ENCODE data around the gene MAML3.

The MAML3 gene

GRCh38 chr4:139763205-139763604 lies 390.8 kb downstream of the MAML3 start:
- Mint-ChIP-seq H3K27ac (peak overlapping the region; percentile 76), H3K4me1 (peaks cover 26 to 57% of the 10 kb centered on the region in 2 donors), H3K36me3 (peaks cover 4 to 7% of the 10 kb centered on the region in 2 donors), H3K27me3 (no peaks in the 10 kb centered on the region), H3K4me3 (peak overlapping the region; percentile 55 to 62), H3K9me3 (no peaks in the 10 kb centered on the region)
- DNase-seq (no peak), ATAC-seq (replicated peaks) (no peak)

DNA sequence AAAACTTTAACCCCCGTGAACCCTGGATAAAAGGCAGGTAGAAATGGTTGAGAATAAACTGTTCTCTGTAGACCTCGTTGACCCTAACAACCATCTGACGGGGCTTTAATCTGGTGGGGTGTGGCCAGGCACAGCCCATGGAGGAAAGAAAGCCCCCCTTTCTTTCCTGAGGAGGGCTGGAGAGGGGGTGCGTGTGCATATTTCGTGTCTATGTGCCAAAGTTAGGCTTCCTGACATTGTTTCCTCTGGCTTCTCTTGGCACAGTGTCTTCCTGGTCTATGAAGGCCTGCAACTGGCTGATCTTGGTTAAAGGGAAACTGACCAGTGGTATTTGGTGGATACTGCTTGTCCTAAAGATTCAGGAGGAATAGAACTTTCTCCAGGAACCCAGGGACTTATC lies 391.3 kb downstream of the MAML3 start:
- Mint-ChIP-seq H3K27ac (peak overlapping the region; percentile 14), H3K9me3 (no peaks in the 10 kb centered on the region), H3K4me3 (no peak overlapping the region), H3K36me3 (peaks cover 2 to 4% of the 10 kb centered on the region in 2 donors), H3K27me3 (no peaks in the 10 kb centered on the region), H3K4me1 (peaks cover 24 to 52% of the 10 kb centered on the region in 2 donors)
- ATAC-seq (replicated peaks) (no peak), DNase-seq (no peak)

DNA sequence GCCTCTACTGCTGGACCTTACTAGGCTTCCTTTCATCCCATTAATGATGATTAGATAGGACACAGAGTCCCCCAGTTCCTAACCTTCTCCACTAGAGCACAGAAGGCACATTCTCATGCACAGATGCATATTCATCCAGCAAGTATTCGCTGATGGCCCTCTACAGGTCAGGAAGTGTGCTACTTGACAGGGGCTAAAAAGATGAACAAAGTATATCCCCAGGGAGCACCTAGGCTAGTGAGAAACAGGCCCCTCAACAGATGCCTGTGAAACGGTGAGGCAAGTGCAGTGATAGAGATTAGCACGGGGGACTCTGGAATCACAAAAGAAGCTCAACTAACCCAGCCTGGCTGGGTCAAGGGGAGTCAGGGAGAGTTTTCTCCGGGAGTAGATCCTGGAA lies 392.5 kb downstream of the MAML3 start:
- Mint-ChIP-seq H3K9me3 (no peaks in the 10 kb centered on the region), H3K4me3 (peak overlapping the region in 1 of 2 donors; percentile 42), H3K27me3 (no peaks in the 10 kb centered on the region), H3K36me3 (peaks cover 0 to 2% of the 10 kb centered on the region in 2 donors), H3K4me1 (peaks cover 17 to 40% of the 10 kb centered on the region in 2 donors), H3K27ac (no peak overlapping the region)
- ATAC-seq (replicated peaks) = peak; percentile 88 to 90
- DNase-seq = peak; percentile 33

DNA sequence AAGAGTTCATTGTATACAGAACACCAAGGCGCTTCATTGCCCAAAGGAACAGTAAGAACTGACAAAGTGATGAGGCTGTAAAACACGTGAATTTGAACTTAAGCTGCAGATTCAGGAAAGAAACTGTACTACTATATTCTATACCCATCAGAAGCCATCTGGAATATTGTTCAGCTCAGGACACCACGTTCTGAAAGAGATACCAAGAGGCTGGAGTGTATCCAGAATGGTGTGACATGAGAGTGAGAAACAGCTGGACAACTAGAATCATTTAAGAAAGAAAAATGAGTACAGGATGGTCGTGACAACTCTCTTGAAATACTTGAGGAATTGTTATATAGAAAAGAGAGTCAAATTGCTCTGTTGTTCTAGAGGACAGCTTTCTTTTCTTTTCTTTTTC lies 393.4 kb downstream of the MAML3 start:
- peaks cover 0 to 2% of the 10 kb centered on the region in 2 donors for H3K36me3 Mint-ChIP-seq
- no peak overlapping the region for H3K4me3 Mint-ChIP-seq
- peaks cover 16 to 38% of the 10 kb centered on the region in 2 donors for H3K4me1 Mint-ChIP-seq
- no peak overlapping the region for H3K27ac Mint-ChIP-seq
- no peak for ATAC-seq (replicated peaks)
- H3K9me3 Mint-ChIP-seq = no peaks in the 10 kb centered on the region
- no peak for DNase-seq
- H3K27me3 Mint-ChIP-seq = no peaks in the 10 kb centered on the region

- H3K36me3 Mint-ChIP-seq = peaks cover 0 to 2% of the 10 kb centered on the region in 2 donors
- no peak overlapping the region for H3K27ac Mint-ChIP-seq
These were observed 394.9 kb downstream of the MAML3 start for GRCh38 chr4:139759097-139759496.

DNA sequence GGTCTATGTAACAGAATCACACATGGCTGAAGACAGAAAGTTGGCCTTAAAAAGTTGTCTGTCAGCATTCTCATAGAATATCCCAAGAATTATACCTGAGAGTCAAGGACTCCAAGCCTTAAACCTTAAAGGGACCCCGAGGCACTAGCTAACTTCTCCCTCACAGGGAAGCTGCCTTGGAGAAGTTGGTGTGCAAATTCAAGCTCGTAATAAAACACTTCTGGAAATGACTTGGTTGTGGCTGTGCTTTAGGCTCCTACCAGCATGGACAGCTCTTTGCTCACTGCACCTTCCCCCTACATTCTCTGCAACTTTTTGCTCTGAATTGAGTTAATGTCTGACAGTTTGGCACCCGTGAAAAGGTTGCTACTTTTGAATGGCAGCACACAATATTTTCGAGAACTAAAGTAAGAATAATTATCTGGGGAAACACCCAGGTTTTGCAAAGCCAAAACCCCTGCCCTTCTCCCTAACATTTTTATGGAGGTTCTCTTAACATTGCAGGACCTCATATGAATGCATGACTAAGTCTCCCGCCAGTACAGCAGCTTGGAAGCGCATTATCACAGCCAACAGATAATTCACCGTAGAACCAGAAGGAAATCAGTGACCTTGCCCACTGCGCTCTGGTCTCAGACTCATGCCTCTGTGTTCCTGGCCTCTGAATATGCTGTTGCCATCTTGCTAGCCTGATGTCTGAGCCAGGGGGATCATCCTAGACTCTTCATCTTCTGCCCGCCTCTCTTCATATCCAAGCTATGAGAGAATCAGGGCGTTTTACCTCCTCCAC lies 397.4 kb downstream of the MAML3 start:
- ATAC-seq (replicated peaks) (no peak), DNase-seq (no peak)
- Mint-ChIP-seq H3K27ac (no peak overlapping the region), H3K36me3 (peaks cover 0 to 2% of the 10 kb centered on the region in 2 donors), H3K9me3 (no peaks in the 10 kb centered on the region), H3K27me3 (no peaks in the 10 kb centered on the region), H3K4me3 (no peak overlapping the region), H3K4me1 (peaks cover 3% of the 10 kb centered on the region in 2 donors)

More at GRCh38 chr4:139759097-139759496, 394.9 kb downstream of the MAML3 start:
- no peak for DNase-seq
- no peak overlapping the region for H3K4me3 Mint-ChIP-seq
- H3K27me3 Mint-ChIP-seq = no peaks in the 10 kb centered on the region
- no peaks in the 10 kb centered on the region for H3K9me3 Mint-ChIP-seq
- ATAC-seq (replicated peaks) = no peak
- H3K4me1 Mint-ChIP-seq = peaks cover 8 to 28% of the 10 kb centered on the region in 2 donors

DNA sequence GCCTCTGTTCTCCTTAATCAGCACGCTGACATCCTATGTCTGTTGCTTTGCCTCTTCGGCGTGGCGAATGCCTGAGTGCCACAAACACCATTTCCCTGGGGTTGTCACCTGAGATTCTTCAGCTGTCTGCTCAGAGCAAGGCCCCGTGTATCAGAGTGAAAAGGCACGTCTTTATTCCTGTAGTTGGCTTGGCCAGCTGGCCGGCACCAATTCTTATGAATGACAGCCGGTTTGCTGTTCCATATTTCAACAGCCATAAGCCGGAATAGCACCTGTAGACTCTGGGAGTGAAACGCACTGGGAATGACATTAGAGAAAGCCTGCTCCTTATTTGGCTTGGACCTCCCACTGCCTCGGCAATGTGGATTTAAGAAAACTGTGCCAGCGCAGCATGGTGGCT lies 399.0 kb downstream of the MAML3 start:
- Mint-ChIP-seq H3K4me1 (no peaks in the 10 kb centered on the region), H3K9me3 (no peaks in the 10 kb centered on the region), H3K27me3 (no peaks in the 10 kb centered on the region), H3K36me3 (no peaks in the 10 kb centered on the region), H3K27ac (no peak overlapping the region), H3K4me3 (no peak overlapping the region)
- DNase-seq = no peak
- ATAC-seq (replicated peaks) = no peak

DNA sequence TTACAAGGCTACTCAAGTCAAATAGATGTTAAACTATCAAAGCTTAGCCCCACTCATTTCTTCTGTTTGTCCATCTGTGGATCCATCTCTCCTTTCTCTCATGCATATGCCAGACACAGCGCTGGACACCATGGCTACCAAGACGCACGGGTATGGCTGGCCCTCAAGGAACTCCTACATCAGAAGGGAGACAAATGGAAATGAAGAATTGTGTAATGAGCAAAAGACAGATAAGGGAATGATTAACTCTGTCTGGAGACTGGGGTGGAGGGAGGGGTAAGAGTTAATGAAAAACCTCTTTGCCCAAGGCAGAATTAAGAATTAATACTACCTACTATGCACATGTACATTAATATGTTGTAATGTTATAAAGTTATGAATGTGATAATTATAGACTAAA lies 400.3 kb downstream of the MAML3 start:
- Mint-ChIP-seq H3K27ac (no peak overlapping the region), H3K4me1 (no peaks in the 10 kb centered on the region), H3K27me3 (no peaks in the 10 kb centered on the region), H3K4me3 (no peak overlapping the region), H3K36me3 (no peaks in the 10 kb centered on the region), H3K9me3 (no peaks in the 10 kb centered on the region)
- ATAC-seq (replicated peaks) (no peak), DNase-seq (no peak)

- Mint-ChIP-seq H3K36me3 (no peaks in the 10 kb centered on the region), H3K4me3 (no peak overlapping the region), H3K4me1 (peaks cover 0 to 2% of the 10 kb centered on the region in 2 donors), H3K27me3 (peaks cover 0 to 2% of the 10 kb centered on the region in 2 donors), H3K27ac (no peak overlapping the region), H3K9me3 (no peaks in the 10 kb centered on the region)
- ATAC-seq (replicated peaks) (no peak), DNase-seq (no peak)
These were observed 404.0 kb downstream of the MAML3 start for GRCh38 chr4:139749835-139750498.

DNA sequence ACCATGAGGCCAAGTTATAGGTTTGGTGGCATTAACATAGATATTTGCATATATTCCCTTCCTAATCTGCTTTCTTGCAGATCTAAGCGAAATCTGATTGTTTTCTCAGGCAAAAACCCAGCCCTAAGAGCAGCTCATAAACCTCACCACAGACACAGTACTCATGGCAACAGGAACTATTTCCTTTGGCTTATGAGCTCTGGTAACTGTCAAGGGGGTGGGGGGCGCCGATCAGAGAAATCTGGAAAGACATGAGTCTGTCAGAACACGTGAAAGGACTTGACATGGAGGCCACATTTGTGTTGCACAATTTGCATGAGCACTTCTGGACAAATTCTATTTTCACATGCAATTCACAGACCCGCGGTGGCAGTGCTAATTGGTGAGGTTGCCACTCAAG lies 404.6 kb downstream of the MAML3 start:
- no peak for DNase-seq
- Mint-ChIP-seq H3K36me3 (no peaks in the 10 kb centered on the region), H3K27me3 (peaks cover 0 to 5% of the 10 kb centered on the region in 2 donors), H3K4me3 (no peak overlapping the region), H3K27ac (no peak overlapping the region), H3K9me3 (no peaks in the 10 kb centered on the region), H3K4me1 (peaks cover 0 to 2% of the 10 kb centered on the region in 2 donors)
- no peak for ATAC-seq (replicated peaks)

DNA sequence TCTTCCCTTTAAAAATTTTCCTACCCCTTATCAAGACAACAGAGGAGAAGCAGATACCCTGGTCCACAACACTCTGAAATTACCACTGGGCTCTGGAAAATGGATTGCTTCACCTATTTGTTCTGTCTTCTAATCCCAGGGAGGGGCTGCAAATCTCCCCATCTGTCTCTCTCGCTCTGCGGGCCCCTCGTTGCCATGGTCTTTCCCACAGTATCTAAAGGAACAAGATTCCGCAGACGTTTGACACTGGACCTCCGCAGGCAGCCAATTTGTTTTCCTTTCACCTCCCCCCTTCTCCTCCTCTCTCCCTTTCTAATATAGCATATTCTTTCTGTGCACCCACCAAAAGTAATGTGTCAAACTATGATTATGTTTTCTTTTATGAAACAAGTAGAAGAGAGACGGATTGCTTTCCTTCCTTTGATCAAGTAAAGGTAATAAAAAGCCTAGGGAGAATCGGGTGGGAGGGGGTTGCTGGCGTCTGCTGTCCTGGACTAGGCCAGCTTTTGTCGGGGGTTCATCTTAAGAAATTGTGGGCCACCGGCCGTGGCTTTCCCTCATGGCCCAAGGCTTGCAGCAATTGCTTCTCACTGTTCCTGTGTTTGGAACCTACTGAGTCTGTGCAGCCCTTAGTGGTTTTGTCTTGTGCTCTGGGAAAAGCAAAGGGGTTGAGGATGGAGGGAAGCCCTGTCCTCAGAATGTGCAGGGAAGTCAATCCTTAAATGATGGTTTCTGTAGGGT lies 407.4 kb downstream of the MAML3 start:
- H3K4me3 Mint-ChIP-seq = no peak overlapping the region
- H3K9me3 Mint-ChIP-seq = no peaks in the 10 kb centered on the region
- H3K36me3 Mint-ChIP-seq = no peaks in the 10 kb centered on the region
- DNase-seq (no peak), ATAC-seq (replicated peaks) (no peak)
- H3K27me3 Mint-ChIP-seq = peaks cover 0 to 5% of the 10 kb centered on the region in 2 donors
- peaks cover 0 to 2% of the 10 kb centered on the region in 2 donors for H3K4me1 Mint-ChIP-seq
- no peak overlapping the region for H3K27ac Mint-ChIP-seq

GRCh38 chr4:139745111-139745639 lies 408.8 kb downstream of the MAML3 start:
- peaks cover 0 to 5% of the 10 kb centered on the region in 2 donors for H3K27me3 Mint-ChIP-seq
- H3K27ac Mint-ChIP-seq = no peak overlapping the region
- no peaks in the 10 kb centered on the region for H3K36me3 Mint-ChIP-seq
- no peak overlapping the region for H3K4me3 Mint-ChIP-seq
- DNase-seq (no peak), ATAC-seq (replicated peaks) (no peak)
- no peaks in the 10 kb centered on the region for H3K9me3 Mint-ChIP-seq
- H3K4me1 Mint-ChIP-seq = peaks cover 0 to 2% of the 10 kb centered on the region in 2 donors

- no peak overlapping the region for H3K4me3 Mint-ChIP-seq
- DNase-seq (no peak), ATAC-seq (replicated peaks) (no peak)
- H3K27ac Mint-ChIP-seq = no peak overlapping the region
- H3K4me1 Mint-ChIP-seq = peaks cover 0 to 2% of the 10 kb centered on the region in 2 donors
- H3K36me3 Mint-ChIP-seq = no peaks in the 10 kb centered on the region
- H3K9me3 Mint-ChIP-seq = no peaks in the 10 kb centered on the region
- H3K27me3 Mint-ChIP-seq = peaks cover 0 to 5% of the 10 kb centered on the region in 2 donors
These were observed 409.8 kb downstream of the MAML3 start for GRCh38 chr4:139744232-139744631.

- no peak overlapping the region for H3K4me3 Mint-ChIP-seq
- no peak for DNase-seq
These were observed 411.0 kb downstream of the MAML3 start for GRCh38 chr4:139743027-139743426.

More at GRCh38 chr4:139743027-139743426, 411.0 kb downstream of the MAML3 start:
- peaks cover under 1% of the 10 kb centered on the region in 2 donors for H3K4me1 Mint-ChIP-seq
- no peak overlapping the region for H3K27ac Mint-ChIP-seq
- no peaks in the 10 kb centered on the region for H3K36me3 Mint-ChIP-seq
- H3K9me3 Mint-ChIP-seq = no peaks in the 10 kb centered on the region
- ATAC-seq (replicated peaks) = no peak
- H3K27me3 Mint-ChIP-seq = peaks cover 0 to 5% of the 10 kb centered on the region in 2 donors

All from stimulated activated naive B cell treated with anti-CD40 and anti-IgM and Interleukin-4, amounts not matched to agents 10 μg/mL and 1 μg/mL and 100 μg/mL, for 72 hours (primary cell).